GM12875 (cell line): ENCODE data around the gene ROCK1.

Source experiments
- H3K4me3 ChIP-seq: one replicate; pipeline ENCODE4 v1.5.1; 2011; ENCODE audit warnings: low read depth, low read length, control low read depth
- CTCF ChIP-seq: IDR thresholded peaks from 2 replicates; pipeline ENCODE4 v1.5.1; 2011; ENCODE audit warnings: low read depth, mild to moderate bottlenecking, control low read depth, inconsistent platforms, low read length, moderate library complexity, borderline replicate concordance; ENCODE audit not compliant: insufficient read depth

ROCK1 gene

DNA sequence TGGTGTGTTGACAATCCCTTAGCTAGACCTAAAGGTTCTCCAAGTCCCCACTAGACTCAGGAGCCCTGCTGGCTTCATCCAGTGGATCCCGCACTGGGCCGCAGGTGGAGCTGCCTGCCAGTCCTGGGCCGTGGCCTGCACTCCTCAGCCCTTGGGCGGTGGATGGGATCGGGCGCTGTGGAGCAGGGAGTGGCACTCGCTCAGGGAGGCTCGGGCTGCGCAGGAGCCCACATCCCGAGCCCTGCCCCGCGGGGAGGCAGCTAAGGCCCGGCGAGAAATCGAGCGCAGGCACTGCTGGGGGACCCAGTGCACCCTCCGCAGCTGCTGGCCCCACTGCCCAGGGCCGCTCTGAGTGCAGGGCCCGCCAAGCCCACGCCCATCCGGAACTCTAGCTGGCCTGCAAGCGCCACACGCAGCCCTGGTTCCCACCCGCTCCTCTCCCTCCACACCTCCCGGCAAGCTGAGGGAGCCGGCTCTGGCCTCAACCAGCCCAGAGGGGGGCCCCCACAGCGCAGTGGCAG, 20.8 kb upstream of the ROCK1 start:
- H3K4me3 ChIP-seq = no peak overlapping the region
- no peak for TF ChIP-seq CTCF

GRCh38 chr18:21131698-21132227, 20.1 kb upstream of the ROCK1 start:
- no peak for TF ChIP-seq CTCF
- H3K4me3 ChIP-seq = no peak overlapping the region

GRCh38 chr18:21129566-21130216, 18.1 kb upstream of the ROCK1 start:
- TF ChIP-seq CTCF = no peak
- H3K4me3 ChIP-seq = no peak overlapping the region

DNA sequence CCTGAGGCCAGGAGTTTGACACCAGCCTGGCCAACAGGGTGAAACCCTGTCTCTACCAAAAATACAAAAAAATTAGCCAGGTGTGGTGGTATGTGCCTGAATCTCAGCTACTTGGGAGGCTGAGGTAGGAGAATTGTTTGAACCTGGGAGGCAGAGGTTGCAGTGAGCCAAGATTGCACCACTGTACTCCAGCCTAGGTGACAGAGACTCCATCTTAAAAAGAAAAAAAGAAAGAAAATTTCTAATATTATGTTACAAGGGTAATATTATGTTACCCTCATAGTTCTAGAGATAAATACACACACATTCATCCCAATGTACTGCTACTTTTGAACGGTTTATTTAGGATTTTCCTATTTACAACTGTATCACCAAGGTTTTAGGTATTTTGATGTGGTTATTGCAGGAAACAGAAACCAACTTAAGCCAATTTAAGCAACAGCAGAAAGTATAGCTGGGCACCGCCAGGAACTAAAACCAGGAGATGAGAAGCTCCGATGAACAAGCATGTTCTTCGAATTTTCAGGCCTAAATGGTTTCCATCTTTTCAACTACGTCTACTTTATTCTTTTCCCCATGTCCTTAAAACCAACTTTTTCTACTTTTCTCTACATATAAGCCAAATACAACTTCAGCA, 11.8 kb upstream of the ROCK1 start:
- no peak for TF ChIP-seq CTCF
- no peak overlapping the region for H3K4me3 ChIP-seq

GRCh38 chr18:21118806-21119205, 7.2 kb upstream of the ROCK1 start:
- no peak overlapping the region for H3K4me3 ChIP-seq
- TF ChIP-seq CTCF = no peak

DNA sequence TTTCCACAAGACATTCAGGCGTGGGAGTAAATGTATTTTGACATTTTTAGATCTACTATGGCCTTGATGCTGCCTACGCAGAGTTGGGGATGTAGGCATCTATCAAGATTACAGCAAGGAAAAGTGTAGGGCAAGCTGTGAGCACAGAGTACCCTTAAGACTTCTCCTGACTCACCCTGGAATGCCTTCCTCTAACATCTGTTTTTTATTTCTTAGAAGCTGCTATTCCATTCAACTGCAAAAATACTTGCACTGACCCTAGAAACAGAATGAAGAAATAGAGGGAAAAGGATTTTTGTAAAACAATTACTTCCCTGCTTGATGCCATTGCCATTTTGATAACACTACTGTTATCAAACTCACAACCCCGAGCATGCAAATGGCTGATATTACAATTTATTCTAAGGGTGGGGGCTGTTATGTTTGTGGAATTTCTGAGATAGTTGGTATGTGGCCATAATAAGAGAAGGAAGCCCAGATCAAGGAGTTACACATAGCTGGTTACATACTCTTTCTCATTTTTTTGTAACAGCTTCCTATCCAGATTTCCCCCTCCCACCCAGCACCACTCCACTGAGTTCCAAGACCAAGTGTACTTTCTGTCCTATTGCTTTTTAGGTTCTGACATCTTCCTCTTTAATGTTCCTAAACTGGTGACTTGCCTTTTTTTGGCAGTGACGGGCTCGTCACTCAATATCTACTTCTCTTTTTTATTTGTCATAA, 6.0 kb upstream of the ROCK1 start:
- no peak for TF ChIP-seq CTCF
- no peak overlapping the region for H3K4me3 ChIP-seq
